Mucosa of rectum (tissue), 2 donors: ENCODE results near the gene SUGP2.

Experiments used
- H3K27ac ChIP-seq, 2 donors: one replicate each; pipeline ENCODE4 v1.7.0; 2013; ENCODE audit warnings: inconsistent platforms in 2 of 2, low read depth in 2 of 2, low read length in 2 of 2
- H3K27me3 ChIP-seq, 2 donors: one replicate each; pipeline ENCODE4 v1.7.0; 2013; ENCODE audit warnings: low read length in 2 of 2; ENCODE audit not compliant: control insufficient read depth in 2 of 2, insufficient read depth in 2 of 2
- H3K36me3 ChIP-seq, 2 donors: one replicate each; pipeline ENCODE4 v1.7.0; 2013; ENCODE audit warnings: low read length in 2 of 2; ENCODE audit not compliant: control insufficient read depth in 2 of 2, insufficient read depth in 2 of 2
- H3K4me1 ChIP-seq, 2 donors: one replicate each; pipeline ENCODE4 v1.7.0; 2013; ENCODE audit warnings: low read length in 2 of 2, mild to moderate bottlenecking in 1 of 2; ENCODE audit not compliant: control insufficient read depth in 2 of 2, insufficient read depth in 2 of 2
- H3K4me3 ChIP-seq, 2 donors: one replicate each; pipeline ENCODE4 v1.7.0; 2013; ENCODE audit warnings: low read length in 2 of 2
- H3K9ac ChIP-seq, 2 donors: one replicate each; pipeline ENCODE4 v1.7.0; 2013; ENCODE audit warnings: low read length in 2 of 2, low read depth in 1 of 2, mild to moderate bottlenecking in 1 of 2
- H3K9me3 ChIP-seq, 2 donors: one replicate each; pipeline ENCODE4 v1.7.0; 2013; ENCODE audit warnings: low read length in 2 of 2; ENCODE audit not compliant: control insufficient read depth in 2 of 2
- donor health status: healthy.
- donor health status: Normal muscosa, but diverticular disease.

The SUGP2 gene

DNA sequence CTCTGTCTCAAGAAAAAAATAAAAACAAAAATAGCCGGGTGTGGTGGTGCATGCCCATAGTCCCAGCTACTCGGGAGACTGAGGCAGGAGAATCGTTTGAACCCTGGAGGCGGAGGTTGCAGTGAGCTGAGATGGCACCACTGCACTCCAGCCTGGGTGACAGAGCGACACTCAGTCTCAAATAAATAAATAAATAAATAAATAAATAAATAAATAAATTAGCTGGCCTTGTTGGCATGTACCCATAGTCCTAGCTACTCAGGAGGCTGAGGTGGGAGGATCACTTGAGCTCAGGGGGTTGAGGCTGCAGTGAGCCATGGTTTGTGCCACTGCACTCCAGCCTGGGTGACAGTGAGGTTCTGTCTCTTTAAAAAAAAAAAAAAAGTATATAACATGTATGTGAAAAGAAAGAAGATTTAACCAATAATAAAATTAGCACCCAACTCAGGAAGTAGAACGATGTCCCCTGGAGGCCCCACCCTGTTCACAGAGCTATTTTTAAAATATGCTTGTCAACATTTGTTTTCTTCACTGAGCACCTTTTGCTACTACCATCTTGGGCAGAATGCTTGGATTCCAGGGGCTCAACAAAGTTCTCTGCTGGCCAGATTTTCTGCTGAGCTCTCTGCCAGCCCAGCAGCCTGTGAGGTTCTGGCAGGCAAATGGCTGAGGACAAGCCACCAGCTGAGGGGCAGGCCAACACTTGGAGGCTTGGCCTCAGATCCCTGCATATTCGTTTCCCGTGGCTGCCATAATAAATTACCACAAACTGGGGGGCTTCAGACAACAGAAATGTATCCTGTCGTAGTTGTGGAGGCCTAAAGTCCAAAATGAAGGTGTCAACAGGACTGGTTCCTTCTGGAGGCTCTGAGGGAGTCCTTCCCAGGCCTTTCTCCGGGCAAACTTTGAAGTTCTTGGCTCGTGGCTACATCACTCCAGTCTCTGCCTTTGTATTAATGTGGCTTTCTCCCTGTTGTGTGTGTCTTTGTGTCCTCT is 35.6 kb upstream of the SUGP2 start:
- Histone ChIP-seq H3K27ac (peak overlapping the region in 1 of 2 donors; percentile 48), H3K36me3 (no peaks in the 10 kb centered on the region), H3K4me1 (peaks cover 12 to 24% of the 10 kb centered on the region in 2 donors)

DNA sequence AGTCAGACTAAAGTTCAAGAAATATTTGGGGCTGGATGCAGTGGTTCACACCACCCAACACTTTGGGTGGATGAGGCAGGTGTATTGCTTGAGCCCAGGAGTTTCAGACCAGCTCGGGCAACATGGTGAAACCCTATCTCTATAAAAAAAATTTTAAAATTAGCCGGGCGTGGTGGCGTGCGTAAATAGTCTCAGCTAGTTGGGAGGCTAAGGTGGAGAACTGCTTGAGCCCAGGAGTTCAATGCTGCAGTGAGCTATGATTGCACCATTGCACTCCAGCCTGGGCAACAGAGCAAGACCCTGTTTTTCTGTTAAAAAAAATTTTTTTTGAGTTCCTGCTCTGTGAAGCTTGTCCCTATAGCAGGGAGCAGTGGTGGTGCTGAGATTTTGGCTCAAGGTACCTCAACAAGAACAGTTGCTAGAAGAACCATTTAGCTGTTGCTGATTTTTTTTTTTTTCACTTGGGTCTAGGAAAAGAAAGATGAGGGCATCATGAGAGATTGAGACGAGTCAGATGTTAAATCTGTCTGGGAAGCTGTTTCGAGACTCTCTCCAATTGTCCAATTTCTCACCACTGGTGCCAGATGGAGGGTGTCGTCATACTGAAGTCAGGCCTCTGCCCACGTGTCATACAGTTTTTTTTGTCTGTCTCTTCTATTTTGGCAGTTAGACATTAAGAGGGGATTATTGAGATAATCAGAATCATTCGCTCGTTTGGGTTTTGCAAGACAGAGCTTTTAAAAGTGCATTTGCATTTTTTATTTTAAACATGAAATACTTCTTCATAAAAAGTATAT is 34.2 kb upstream of the SUGP2 start:
- no peak overlapping the region for H3K27ac ChIP-seq
- H3K27me3 ChIP-seq, result no peaks in the 10 kb centered on the region
- no peaks in the 10 kb centered on the region for H3K36me3 ChIP-seq
- H3K4me3 ChIP-seq, result no peak overlapping the region
- H3K4me1 ChIP-seq, result peaks cover 17 to 27% of the 10 kb centered on the region in 2 donors
- no peak overlapping the region for H3K9ac ChIP-seq
- H3K9me3 ChIP-seq, result no peaks in the 10 kb centered on the region

More for the DNA sequence above, 35.6 kb upstream of the SUGP2 start:
- no peak overlapping the region for H3K4me3 ChIP-seq
- H3K9me3 ChIP-seq, result no peaks in the 10 kb centered on the region
- no peaks in the 10 kb centered on the region for H3K27me3 ChIP-seq
- no peak overlapping the region for H3K9ac ChIP-seq

GRCh38 chr19:19064811-19065745 is 31.8 kb upstream of the SUGP2 start:
- H3K9me3 ChIP-seq, result no peaks in the 10 kb centered on the region
- H3K36me3 ChIP-seq, result no peaks in the 10 kb centered on the region
- no peaks in the 10 kb centered on the region for H3K27me3 ChIP-seq
- peaks cover 17 to 32% of the 10 kb centered on the region in 2 donors for H3K4me1 ChIP-seq
- H3K27ac ChIP-seq, result peak overlapping the region in 1 of 2 donors; percentile 58
- H3K9ac ChIP-seq, result peak overlapping the region; percentile 62 to 75
- peak overlapping the region; percentile 76 to 88 for H3K4me3 ChIP-seq

- Histone ChIP-seq H3K4me3 (peak overlapping the region; percentile 76 to 88), H3K27me3 (no peaks in the 10 kb centered on the region), H3K9me3 (no peaks in the 10 kb centered on the region), H3K36me3 (peaks cover 0 to 2% of the 10 kb centered on the region in 2 donors), H3K9ac (peak overlapping the region; percentile 62 to 75), H3K4me1 (peaks cover 17 to 30% of the 10 kb centered on the region in 2 donors), H3K27ac (peak overlapping the region in 1 of 2 donors; percentile 58)
Observed at GRCh38 chr19:19064098-19064722, 30.9 kb upstream of the SUGP2 start.

- H3K36me3 ChIP-seq, result peaks cover 0 to 4% of the 10 kb centered on the region in 2 donors
- no peaks in the 10 kb centered on the region for H3K27me3 ChIP-seq
- H3K4me1 ChIP-seq, result peaks cover 17 to 29% of the 10 kb centered on the region in 2 donors
- H3K27ac ChIP-seq, result peak within 1 kb of the TSS; percentile 15 to 74
- H3K9ac ChIP-seq, result peak within 1 kb of the TSS; percentile 63 to 81
- H3K4me3 ChIP-seq, result peak within 1 kb of the TSS; percentile 76 to 88
- H3K9me3 ChIP-seq, result no peaks in the 10 kb centered on the region
Observed at GRCh38 chr19:19063183-19064097, 30.1 kb upstream of the SUGP2 start, which contains the start of gene SLC25A42. Gene SLC25A42, plus strand, starts transcription at chr19:19063994. Its CDS starts 32,131 bp downstream, at chr19:19096125.

- Histone ChIP-seq H3K27me3 (no peaks in the 10 kb centered on the region), H3K4me1 (peaks cover 17 to 29% of the 10 kb centered on the region in 2 donors), H3K36me3 (peaks cover 3 to 12% of the 10 kb centered on the region in 2 donors), H3K9me3 (no peaks in the 10 kb centered on the region), H3K27ac (peak overlapping the region; percentile 15 to 74), H3K9ac (peak overlapping the region; percentile 63 to 81), H3K4me3 (peak overlapping the region; percentile 76 to 88)
Observed at GRCh38 chr19:19062454-19063182, 29.3 kb upstream of the SUGP2 start.

- no peaks in the 10 kb centered on the region for H3K9me3 ChIP-seq
- no peak overlapping the region for H3K9ac ChIP-seq
- no peak overlapping the region for H3K4me3 ChIP-seq
- H3K27ac ChIP-seq, result no peak overlapping the region
- H3K4me1 ChIP-seq, result peaks cover 17 to 21% of the 10 kb centered on the region in 2 donors
- H3K27me3 ChIP-seq, result no peaks in the 10 kb centered on the region
- H3K36me3 ChIP-seq, result peaks cover 7 to 16% of the 10 kb centered on the region in 2 donors
Observed at GRCh38 chr19:19061506-19061905, 28.2 kb upstream of the SUGP2 start.
